AG09309 (cell line): ENCODE measurements around the gene RNF207.

ENCODE experiments used
- DNase-seq: peaks from one replicate; pipeline ENCODE4 v3.0.0-alpha.2; 2010; ENCODE audit warnings: low read depth
- H3K4me3 ChIP-seq: 2 replicates; pipeline ENCODE4 v1.5.1; 2011; ENCODE audit warnings: mild to moderate bottlenecking, low read depth, low read length, moderate library complexity; ENCODE audit not compliant: control insufficient read depth
- CTCF ChIP-seq: IDR thresholded peaks from 2 replicates; pipeline ENCODE4 v1.5.1; 2011; ENCODE audit warnings: mild to moderate bottlenecking, low read depth, low read length, inconsistent platforms; ENCODE audit not compliant: insufficient read depth, control insufficient read depth; ENCODE audit errors: missing control alignments

The RNF207 gene

GRCh38 chr1:6249739-6250689 lies 44.1 kb downstream of the RNF207 start:
- H3K4me3 ChIP-seq: no peak overlapping the region
- no peak for DNase-seq
- TF ChIP-seq CTCF: no peak

- H3K4me3 ChIP-seq: no peak overlapping the region
- no peak for DNase-seq
- TF ChIP-seq CTCF: no peak
These were observed 45.3 kb downstream of the RNF207 start for GRCh38 chr1:6251233-6251632.

GRCh38 chr1:6251681-6252373 lies 45.9 kb downstream of the RNF207 start:
- H3K4me3 ChIP-seq: no peak overlapping the region
- no peak for DNase-seq
- TF ChIP-seq CTCF: no peak

- DNase-seq: no peak
- TF ChIP-seq CTCF: no peak
- no peak overlapping the region for H3K4me3 ChIP-seq
These were observed 46.4 kb downstream of the RNF207 start for GRCh38 chr1:6252374-6252710.

GRCh38 chr1:6253380-6253779 lies 47.5 kb downstream of the RNF207 start:
- H3K4me3 ChIP-seq: no peak overlapping the region
- DNase-seq: no peak
- TF ChIP-seq CTCF: no peak

- no peak overlapping the region for H3K4me3 ChIP-seq
- TF ChIP-seq CTCF: no peak
- no peak for DNase-seq
These were observed 48.8 kb downstream of the RNF207 start for GRCh38 chr1:6254691-6255090.

GRCh38 chr1:6256645-6257044 lies 50.7 kb downstream of the RNF207 start:
- no peak for DNase-seq
- no peak for TF ChIP-seq CTCF
- H3K4me3 ChIP-seq: no peak overlapping the region
